GM10248 (cell line): ENCODE results near the gene LILRA2.

Experiments used
- CTCF ChIA-PET: fragments of 300-600 bp; sonication (Branson Sonifier 250); formaldehyde crosslinking; extraction: SDS; loops from one replicate; lab custom pipeline; 2021; ENCODE audit warnings: antibody characterized with exemption; lab: Yijun Ruan, JAX
- POLR2A ChIA-PET: fragments of 350-650 bp; sonication (Branson Sonifier 250); formaldehyde crosslinking; extraction: SDS; loops from one replicate; lab custom pipeline; 2020; ENCODE audit warnings: antibody characterized with exemption; lab: Yijun Ruan, JAX
- DNase-seq: peaks from one replicate; pipeline ENCODE4 v3.0.0; 2012; ENCODE audit errors: extremely low spot score
- TF ChIP-seq, protein P1 (sequence below): IDR thresholded peaks from 2 replicates; pipeline ENCODE4 v1.5.1; 2012; ENCODE audit warnings: mild to moderate bottlenecking, low read depth; ENCODE audit errors: extremely low read depth, missing control alignments, control extremely low read depth

LILRA2 gene

DNA sequence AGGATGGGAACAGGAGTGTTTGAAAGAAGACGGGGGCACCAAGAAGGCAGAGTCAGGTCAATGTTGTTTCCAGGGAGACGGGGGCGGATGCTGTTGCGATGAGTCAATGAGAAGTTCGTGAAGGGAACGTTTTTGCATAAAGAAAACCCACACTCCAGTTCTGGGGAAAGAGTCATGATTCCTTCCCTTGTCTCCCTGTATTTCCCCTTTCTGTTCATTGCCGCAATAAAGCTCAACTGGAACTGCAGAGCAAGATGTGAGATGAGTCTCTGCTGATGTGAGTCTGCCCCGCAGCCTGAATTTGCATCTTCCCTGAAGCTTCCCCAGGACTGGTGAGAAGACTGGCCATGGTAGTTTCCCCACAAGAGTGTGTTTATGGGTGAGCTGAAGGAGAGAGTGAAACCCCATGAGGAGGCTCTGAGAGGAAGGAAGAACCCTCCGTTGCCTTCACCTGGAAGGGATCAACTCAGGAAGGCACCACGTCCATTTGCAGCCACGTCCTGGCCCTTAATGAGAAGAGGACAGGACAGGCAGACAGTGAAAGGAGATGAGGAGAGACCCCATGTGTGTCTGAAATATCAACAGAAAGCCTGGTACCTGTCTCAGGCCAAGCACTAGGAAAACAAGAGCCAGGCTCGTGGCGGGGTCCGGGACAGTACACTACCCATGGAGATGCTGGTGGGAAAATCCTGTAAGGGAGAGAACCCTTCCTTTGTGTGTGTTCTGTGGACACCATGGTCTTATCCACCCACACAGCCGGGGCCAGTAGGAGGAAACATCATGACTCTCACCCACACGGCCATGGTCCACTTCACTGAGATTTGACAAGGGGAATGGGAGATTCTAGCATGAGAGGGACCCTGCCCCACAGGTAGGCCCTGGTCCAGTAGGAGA lies 33.5 kb downstream of the LILRA2 start:
- TF ChIP-seq, protein P1, sequence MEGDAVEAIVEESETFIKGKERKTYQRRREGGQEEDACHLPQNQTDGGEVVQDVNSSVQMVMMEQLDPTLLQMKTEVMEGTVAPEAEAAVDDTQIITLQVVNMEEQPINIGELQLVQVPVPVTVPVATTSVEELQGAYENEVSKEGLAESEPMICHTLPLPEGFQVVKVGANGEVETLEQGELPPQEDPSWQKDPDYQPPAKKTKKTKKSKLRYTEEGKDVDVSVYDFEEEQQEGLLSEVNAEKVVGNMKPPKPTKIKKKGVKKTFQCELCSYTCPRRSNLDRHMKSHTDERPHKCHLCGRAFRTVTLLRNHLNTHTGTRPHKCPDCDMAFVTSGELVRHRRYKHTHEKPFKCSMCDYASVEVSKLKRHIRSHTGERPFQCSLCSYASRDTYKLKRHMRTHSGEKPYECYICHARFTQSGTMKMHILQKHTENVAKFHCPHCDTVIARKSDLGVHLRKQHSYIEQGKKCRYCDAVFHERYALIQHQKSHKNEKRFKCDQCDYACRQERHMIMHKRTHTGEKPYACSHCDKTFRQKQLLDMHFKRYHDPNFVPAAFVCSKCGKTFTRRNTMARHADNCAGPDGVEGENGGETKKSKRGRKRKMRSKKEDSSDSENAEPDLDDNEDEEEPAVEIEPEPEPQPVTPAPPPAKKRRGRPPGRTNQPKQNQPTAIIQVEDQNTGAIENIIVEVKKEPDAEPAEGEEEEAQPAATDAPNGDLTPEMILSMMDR, result no peak
- CTCF ChIA-PET, result interaction anchor here (1.1 to 1.7 kb wide), 3 partner anchors 9 to 48 kb away, joined by 3 to 9 read pairs (median 3); no protein-coding TSS in a partner anchor
- no peak for DNase-seq
- POLR2A ChIA-PET, result interaction anchor here (0.6 to 1.4 kb wide), 2 partner anchors 9 to 19 kb away, joined by 3 to 9 read pairs; no protein-coding TSS in a partner anchor

DNA sequence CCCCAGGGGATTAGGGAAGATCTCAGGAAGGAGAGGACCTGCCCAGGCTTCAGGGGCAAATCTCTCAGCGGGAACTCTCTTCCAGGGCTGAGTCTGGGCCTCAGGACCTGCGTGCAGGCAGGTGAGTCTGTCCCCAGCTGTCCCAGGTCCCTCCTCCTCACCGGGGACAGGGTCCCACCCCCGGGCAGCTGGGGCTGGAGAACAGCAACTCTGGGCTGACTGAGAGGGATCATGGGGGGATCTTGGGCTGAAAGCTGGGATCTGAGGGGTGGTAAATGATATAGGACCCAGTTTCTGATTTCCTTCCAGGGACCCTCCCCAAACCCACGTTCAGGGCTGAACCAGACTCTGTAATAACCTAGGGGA lies 34.2 kb downstream of the LILRA2 start:
- ChIA-PET CTCF (interaction anchor here (1.7 kb wide), 1 partner anchor 9 kb away, joined by 9 read pairs; no protein-coding TSS in a partner anchor), POLR2A (interaction anchor here (0.6 kb wide), 1 partner anchor 20 kb away, joined by 3 read pairs; no protein-coding TSS in a partner anchor)

DNA sequence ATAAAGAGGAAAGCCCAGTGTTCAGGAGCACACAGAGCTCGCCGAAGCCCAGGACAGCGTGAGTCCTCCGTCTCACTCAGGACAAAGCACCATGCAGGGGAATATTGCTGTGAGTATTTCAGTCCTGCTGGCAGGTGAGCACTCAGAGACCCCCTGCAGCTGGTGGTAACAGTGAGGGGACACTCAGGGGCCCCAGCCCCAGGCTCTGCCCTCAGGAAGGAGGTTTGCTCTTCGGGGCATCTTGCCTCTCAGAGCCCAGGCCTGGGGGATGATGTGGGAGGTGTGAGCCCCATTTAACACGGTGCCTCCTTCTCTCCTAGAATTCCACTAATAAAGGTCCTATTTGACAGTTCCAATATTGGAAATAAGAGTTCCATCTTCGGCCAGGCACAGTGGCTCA lies 34.6 kb downstream of the LILRA2 start:
- DNase-seq, result no peak
- CTCF ChIA-PET, result interaction anchor here (1.0 to 1.7 kb wide), 3 partner anchors 8 to 65 kb away, joined by 3 to 9 read pairs (median 3); no protein-coding TSS in a partner anchor
- TF ChIP-seq, protein P1, result no peak
- POLR2A ChIA-PET, result interaction anchor here (0.6 kb wide), 1 partner anchor 20 kb away, joined by 3 read pairs; no protein-coding TSS in a partner anchor

More for the DNA sequence above, 34.2 kb downstream of the LILRA2 start:
- DNase-seq, result no peak
- TF ChIP-seq, protein P1, result no peak

DNA sequence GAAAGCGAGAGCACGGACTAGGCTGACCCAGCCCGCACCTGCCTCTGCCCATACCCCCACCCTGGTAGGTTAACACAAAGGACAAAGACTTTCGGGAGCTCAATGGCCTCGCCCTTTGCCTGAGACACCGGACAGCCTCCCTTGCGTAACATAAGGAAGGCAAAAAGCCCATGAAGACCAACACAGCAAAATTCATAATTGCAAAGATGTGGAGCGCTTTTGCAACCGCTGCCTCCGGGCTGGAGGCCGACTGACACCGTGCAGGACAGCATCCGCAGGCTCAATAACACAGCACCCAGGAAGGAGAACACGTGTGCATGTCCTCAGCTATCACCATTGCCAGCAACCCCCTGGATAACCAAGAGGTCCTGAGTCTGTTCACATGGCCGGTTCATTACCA lies 35.2 kb downstream of the LILRA2 start:
- ChIA-PET CTCF (interaction anchor here (1.0 to 1.1 kb wide), 2 partner anchors 14 to 64 kb away, joined by 3 read pairs; no protein-coding TSS in a partner anchor), POLR2A (no interaction called here)
- TF ChIP-seq, protein P1, result no peak
- DNase-seq, result no peak

DNA sequence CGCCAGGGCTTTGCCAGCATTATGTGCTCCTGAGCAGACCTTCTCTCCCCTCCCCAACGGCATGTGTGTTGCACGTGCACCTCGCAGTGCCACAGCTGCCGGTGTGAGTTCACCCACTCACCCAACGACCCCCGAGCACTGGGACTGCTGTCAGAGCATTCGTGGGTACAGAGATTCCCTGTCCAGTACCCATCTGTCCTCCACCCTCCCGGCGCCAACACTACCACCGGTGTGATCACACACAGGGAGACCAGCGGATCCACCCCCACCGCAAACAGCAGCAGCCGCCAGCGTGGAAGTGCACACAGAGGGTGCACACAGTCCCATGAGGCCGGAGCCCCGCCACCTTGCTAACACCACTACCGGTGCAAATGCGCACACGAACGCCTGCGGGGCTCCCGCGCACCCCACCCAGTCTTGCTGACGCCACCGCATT lies 35.8 kb downstream of the LILRA2 start:
- ChIA-PET POLR2A (no interaction called here), CTCF (interaction anchor here (1.0 kb wide), 1 partner anchor 64 kb away, joined by 3 read pairs; no protein-coding TSS in a partner anchor)
- TF ChIP-seq, protein P1, result no peak
- DNase-seq, result no peak

DNA sequence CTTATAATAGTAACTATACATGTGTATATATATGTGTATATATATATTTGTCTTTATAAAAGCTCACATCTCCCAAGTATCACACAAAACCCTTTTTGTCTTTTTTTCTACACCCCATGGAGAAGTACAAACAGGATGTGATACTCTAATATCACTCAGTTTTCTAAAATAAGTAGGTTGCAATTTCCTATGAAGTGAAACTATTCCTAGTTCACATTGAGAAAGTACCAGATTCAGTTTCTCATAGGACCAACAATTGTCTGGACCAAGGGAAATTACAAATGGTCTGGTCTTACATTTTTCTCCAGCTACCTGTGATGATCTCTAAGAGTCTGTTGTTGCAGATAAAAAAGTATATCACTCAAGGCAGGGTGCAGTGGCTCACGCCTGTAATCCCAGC lies 38.8 kb downstream of the LILRA2 start:
- ChIA-PET CTCF (no interaction called here), POLR2A (no interaction called here)
- DNase-seq, result no peak
- TF ChIP-seq, protein P1, result no peak
